Vagina (tissue), 2 donors: ENCODE measurements around the gene ULBP1.

Experiments
- CTCF ChIP-seq, 3 experiments: fragments of 450-650 bp in 2 of 3; fragments of 200-600 bp in 1 of 3; sonication (generic) in 1 of 3; IDR thresholded peaks; one replicate each; pipeline ENCODE4 v1.5.1; 2017 to 2019; ENCODE audit warnings: antibody characterized with exemption in 3 of 3, mild to moderate bottlenecking in 2 of 3, moderate library complexity in 2 of 3
- POLR2A ChIP-seq, 2 donors: fragments of 450-650 bp; IDR thresholded peaks; one replicate each; pipeline ENCODE4 v1.6.1; 2017; ENCODE audit warnings: antibody characterized with exemption in 2 of 2, mild to moderate bottlenecking in 2 of 2, moderate library complexity in 2 of 2
- POLR2AphosphoS5 ChIP-seq, 2 donors: sonication (generic); formaldehyde crosslinking; IDR thresholded peaks; one replicate each; pipeline ENCODE4 v1.9.0; 2017; ENCODE audit warnings: antibody characterized with exemption in 2 of 2, mild to moderate bottlenecking in 2 of 2, low read depth in 1 of 2; ENCODE audit not compliant: insufficient read depth in 1 of 2

DNA sequence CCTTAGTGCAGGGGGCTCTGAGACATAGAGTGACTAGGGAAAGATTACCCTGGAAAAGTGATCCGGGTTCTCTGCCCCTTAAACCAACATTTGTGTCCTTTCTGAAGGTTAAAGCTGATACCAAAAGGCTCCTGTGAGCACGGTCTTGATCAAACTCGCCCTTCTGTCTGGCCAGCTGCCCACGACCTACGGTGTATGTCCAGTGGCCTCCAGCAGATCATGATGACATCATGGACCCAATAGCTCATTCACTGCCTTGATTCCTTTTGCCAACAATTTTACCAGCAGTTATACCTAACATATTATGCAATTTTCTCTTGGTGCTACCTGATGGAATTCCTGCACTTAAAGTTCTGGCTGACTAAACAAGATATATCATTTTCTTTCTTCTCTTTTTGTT is 15.1 kb upstream of the ULBP1 start:
- TF ChIP-seq CTCF (IDR thresholded peaks at IDR 0.05): no peak
- TF ChIP-seq POLR2AphosphoS5 (IDR thresholded peaks at IDR 0.05; ENCODE audit: insufficient read depth in 1 of 2, low read depth in 1 of 2): no peak
- TF ChIP-seq POLR2A (IDR thresholded peaks at IDR 0.05): no peak
